ENCODE data around the gene C11orf68. TPM values are rescaled to one million over a fixed set of nuclear protein-coding genes. Genes with fewer than 3 reads are reported as not detected.

C11orf68 gene
- polyA plus RNA-seq, 3 donors, result 21.8 to 31.5 (median 22.8) TPM

- Histone ChIP-seq H3K9ac (ENCODE audit: insufficient read depth, low read length, poor library complexity, severe bottlenecking) (no peak overlapping the region), H3K4me2 (replicated peaks; ENCODE audit: extremely low read depth, low read length, poor library complexity, severe bottlenecking) (no peak overlapping the region), H2AFZ (ENCODE audit: insufficient read depth, low read depth, low read length, poor library complexity, severe bottlenecking) (no peak overlapping the region), H3K36me3 (replicated peaks in 1 of 2; ENCODE audit: control insufficient read depth in 1 of 2, insufficient read depth in 2 of 2, low read length in 2 of 2) (no peaks in the 10 kb centered on the region), H3K79me2 (ENCODE audit: insufficient read depth, low read length) (no peaks in the 10 kb centered on the region), H3K27ac (ENCODE audit: low read depth in 1 of 2, low read length in 2 of 2) (no peak overlapping the region), H3K9me3 (replicated peaks in 1 of 2; ENCODE audit: control insufficient read depth in 1 of 2, insufficient read depth in 1 of 2, low read length in 2 of 2) (no peaks in the 10 kb centered on the region), H3K4me1 (ENCODE audit: control insufficient read depth in 1 of 2, insufficient read depth in 2 of 2, low read length in 2 of 2) (peaks cover 13 to 16% of the 10 kb centered on the region in 2 donors), H3K27me3 (ENCODE audit: control insufficient read depth in 2 of 2, insufficient read depth in 2 of 2, low read length in 2 of 2) (no peaks in the 10 kb centered on the region), H3K4me3 (replicated peaks in 1 of 3; ENCODE audit: low read depth in 2 of 3, low read length in 3 of 3) (no peak overlapping the region), H4K20me1 (ENCODE audit: insufficient read depth, low read length) (no peaks in the 10 kb centered on the region)
- H3K9me3 Mint-ChIP-seq, result peaks cover 0 to 5% (median 0%) of the 10 kb centered on the region in 7 donors
- DNase-seq, result no peak
- H3K4me3 Mint-ChIP-seq, result no peak overlapping the region
- H3K36me3 Mint-ChIP-seq, result no peaks in the 10 kb centered on the region
- H3K27ac Mint-ChIP-seq, result peak overlapping the region in 1 of 7 donors; percentile 28
- peaks cover 25% of the 10 kb centered on the region for H3K4me1 Mint-ChIP-seq
- H3K27me3 Mint-ChIP-seq (ENCODE audit: low read depth in 3 of 3), result peaks cover 1 to 11% (median 3%) of the 10 kb centered on the region in 3 donors
- intact Hi-C loops (cut with micrococcal nuclease), result no loop called here
- peak; percentile 8 for TF ChIP-seq CTCF (IDR thresholded peaks at IDR 0.05)
- WGBS (ENCODE audit: insufficient coverage), result 82% methylated on average over 6 of the region's 9 CpGs
Measured at GRCh38 chr11:65932558-65932919, 13.7 kb upstream of the C11orf68 start.

GRCh38 chr11:65931773-65932557 lies 13.1 kb upstream of the C11orf68 start:
- Histone ChIP-seq H3K4me1 (ENCODE audit: control insufficient read depth in 1 of 2, insufficient read depth in 2 of 2, low read length in 2 of 2) (peaks cover 18 to 21% of the 10 kb centered on the region in 2 donors), H3K4me3 (replicated peaks in 1 of 3; ENCODE audit: low read depth in 2 of 3, low read length in 3 of 3) (no peak overlapping the region), H3K9ac (ENCODE audit: insufficient read depth, low read length, poor library complexity, severe bottlenecking) (no peak overlapping the region), H3K79me2 (ENCODE audit: insufficient read depth, low read length) (no peaks in the 10 kb centered on the region), H3K36me3 (replicated peaks in 1 of 2; ENCODE audit: control insufficient read depth in 1 of 2, insufficient read depth in 2 of 2, low read length in 2 of 2) (no peaks in the 10 kb centered on the region), H3K27ac (ENCODE audit: low read depth in 1 of 2, low read length in 2 of 2) (no peak overlapping the region), H3K4me2 (replicated peaks; ENCODE audit: extremely low read depth, low read length, poor library complexity, severe bottlenecking) (no peak overlapping the region), H4K20me1 (ENCODE audit: insufficient read depth, low read length) (no peaks in the 10 kb centered on the region), H2AFZ (ENCODE audit: insufficient read depth, low read depth, low read length, poor library complexity, severe bottlenecking) (no peak overlapping the region), H3K27me3 (ENCODE audit: control insufficient read depth in 2 of 2, insufficient read depth in 2 of 2, low read length in 2 of 2) (no peaks in the 10 kb centered on the region), H3K9me3 (replicated peaks in 1 of 2; ENCODE audit: control insufficient read depth in 1 of 2, insufficient read depth in 1 of 2, low read length in 2 of 2) (no peaks in the 10 kb centered on the region)
- no peaks in the 10 kb centered on the region for H3K36me3 Mint-ChIP-seq
- WGBS (ENCODE audit: insufficient coverage), result 79% methylated on average over 11 of the region's 13 CpGs
- H3K27ac Mint-ChIP-seq, result no peak overlapping the region
- no peak for DNase-seq
- H3K4me3 Mint-ChIP-seq, result no peak overlapping the region
- peaks cover 30% of the 10 kb centered on the region for H3K4me1 Mint-ChIP-seq
- peaks cover 0 to 5% (median 2%) of the 10 kb centered on the region in 3 donors for H3K27me3 Mint-ChIP-seq (ENCODE audit: low read depth in 3 of 3)
- intact Hi-C loops (cut with micrococcal nuclease), result no loop called here
- peaks cover 0 to 5% (median 0%) of the 10 kb centered on the region in 7 donors for H3K9me3 Mint-ChIP-seq
- TF ChIP-seq CTCF (IDR thresholded peaks at IDR 0.05), result peak; percentile 6

All from CD14-positive monocyte (primary cell).